Stimulated activated CD8-positive, alpha-beta memory T cell treated with anti-CD3 and anti-CD28 coated beads, Interleukin-7, amount 100 ng/mL, for 4 hours (primary cell): ENCODE results near the gene PLIN3.
A peak's percentile ranks its signal among the peaks of the same experiment; 100 is the strongest.
"Not testable (repeated sequence)": the region's sequence is repeated elsewhere in the genome, so short reads cannot be mapped to it uniquely, and the experiment has no call there.

Source experiments
- DNase-seq, 2 donors: peaks; one replicate each; pipeline ENCODE4 v3.0.0-alpha.2; 2020; ENCODE audit warnings: low read depth in 2 of 2

Gene PLIN3, protein sequence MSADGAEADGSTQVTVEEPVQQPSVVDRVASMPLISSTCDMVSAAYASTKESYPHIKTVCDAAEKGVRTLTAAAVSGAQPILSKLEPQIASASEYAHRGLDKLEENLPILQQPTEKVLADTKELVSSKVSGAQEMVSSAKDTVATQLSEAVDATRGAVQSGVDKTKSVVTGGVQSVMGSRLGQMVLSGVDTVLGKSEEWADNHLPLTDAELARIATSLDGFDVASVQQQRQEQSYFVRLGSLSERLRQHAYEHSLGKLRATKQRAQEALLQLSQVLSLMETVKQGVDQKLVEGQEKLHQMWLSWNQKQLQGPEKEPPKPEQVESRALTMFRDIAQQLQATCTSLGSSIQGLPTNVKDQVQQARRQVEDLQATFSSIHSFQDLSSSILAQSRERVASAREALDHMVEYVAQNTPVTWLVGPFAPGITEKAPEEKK

GRCh38 chr19:4867534-4868285, at the start of gene PLIN3:
TSS of gene PLIN3 (minus strand) at chr19:4867667. CDS start at chr19:4861394, 6,273 bp downstream.
- peak; percentile 81 to 82 for DNase-seq

DNA sequence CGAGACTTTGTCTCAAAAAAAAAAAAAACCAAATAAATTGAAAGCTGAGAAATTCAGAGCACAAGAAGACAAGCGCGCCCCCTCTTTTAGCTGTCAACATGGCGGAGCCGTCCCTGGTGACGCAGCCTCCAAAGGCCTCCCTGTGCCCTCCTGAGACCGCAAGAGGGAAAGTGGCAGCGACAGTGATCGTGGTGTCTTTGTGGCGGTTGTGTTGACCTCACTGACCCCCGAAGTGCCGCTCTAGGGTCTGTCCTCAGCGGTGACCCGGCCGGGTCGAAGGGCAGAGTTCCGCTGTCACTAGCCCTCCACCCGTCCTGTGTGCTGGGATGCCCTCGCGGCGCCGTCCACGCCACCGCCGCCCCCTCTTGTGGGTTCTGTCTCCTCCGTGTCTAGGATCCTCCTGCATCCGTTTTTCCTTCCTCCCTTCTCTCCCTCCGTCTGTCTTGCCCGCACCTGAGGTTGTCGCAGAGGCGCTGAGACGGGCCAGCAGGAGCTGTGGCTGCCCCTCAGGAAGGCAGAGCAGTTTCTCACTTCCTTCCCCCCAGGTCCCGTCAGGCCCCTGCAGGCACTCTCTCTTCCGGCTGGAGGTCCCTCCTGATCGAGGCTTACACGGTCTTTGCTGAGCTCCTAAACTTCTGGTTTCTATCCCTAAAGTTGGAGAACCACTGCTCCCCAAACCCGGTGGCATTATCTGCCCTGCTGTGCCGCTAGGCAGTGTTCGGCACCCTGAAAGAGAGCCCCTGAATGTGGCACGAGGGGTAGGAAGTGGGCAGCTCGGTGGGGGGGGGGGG, 49.0 kb upstream of the PLIN3 start:
- peak in 1 of 2 donors; percentile 38 for DNase-seq

- peak; percentile 69 to 72 for DNase-seq
Measured at GRCh38 chr19:4914736-4915501, 47.5 kb upstream of the PLIN3 start.

- DNase-seq: peak; percentile 12 to 26
Measured at GRCh38 chr19:4913996-4914735, 46.7 kb upstream of the PLIN3 start.

DNA sequence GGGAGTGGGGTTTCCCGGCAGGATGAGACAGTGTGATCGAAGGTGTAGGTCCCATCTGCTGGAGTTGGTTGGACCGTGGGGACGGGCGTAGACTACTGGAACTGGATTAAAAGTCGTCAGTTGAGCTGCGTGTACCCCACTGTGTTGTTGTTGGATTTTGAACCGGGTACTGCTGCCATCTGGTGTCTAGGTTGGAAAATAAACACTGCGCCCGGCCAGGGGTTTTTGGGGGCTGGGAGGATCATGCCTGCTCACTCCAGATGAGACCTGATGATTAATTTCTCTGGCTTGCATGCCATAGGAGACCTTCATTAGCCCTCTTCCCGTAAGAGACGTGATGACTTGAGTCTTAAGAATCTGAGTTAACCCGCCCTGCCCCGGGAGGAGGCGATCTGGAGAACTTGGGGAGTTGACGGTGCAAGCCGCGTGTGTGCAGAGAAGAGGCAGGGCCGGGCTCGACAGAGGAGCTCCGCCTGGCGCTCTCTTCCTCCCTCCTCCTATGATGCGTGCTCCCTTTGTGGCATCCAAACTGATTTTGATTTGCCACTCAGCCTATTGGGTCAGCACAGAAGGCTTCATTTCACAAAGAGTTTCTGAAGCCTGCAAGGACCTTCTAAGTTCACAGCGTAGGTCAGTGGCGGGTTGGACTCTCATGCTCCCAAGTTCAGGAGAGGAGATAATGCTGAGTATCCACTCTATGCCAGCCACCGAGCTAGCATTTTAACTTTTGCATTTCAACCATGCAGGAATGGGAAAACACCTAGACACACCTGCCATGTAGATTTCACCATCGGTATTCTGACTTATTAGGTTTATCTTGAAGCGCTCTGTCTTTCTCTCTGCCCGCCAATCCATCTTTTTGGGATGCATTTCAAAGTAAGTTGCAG, 44.6 kb upstream of the PLIN3 start:
- peak; percentile 48 to 59 for DNase-seq

DNA sequence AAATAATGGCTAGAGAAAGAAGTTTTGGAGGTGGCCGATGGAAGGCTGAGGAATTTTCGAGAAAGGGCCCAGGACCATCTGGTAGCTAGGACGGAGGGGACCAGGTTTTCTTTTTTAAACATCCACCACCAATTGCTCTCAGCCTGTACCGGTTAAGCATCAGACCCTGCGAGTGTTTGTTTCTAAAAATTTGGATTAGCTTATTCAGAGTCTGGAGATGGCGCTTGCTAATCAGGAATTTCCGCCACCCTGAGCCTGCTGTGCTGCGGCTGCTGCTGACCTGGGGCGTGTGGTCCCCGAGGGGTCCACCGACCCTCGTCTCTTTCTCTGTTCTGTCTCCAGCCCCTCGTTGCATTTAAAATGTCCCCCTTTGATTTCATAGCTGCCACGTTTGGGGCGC, 43.8 kb upstream of the PLIN3 start:
- DNase-seq: no peak

- no peak for DNase-seq
Measured at GRCh38 chr19:4910594-4911281, 43.3 kb upstream of the PLIN3 start.

- peak; percentile 83 to 91 for DNase-seq
Measured at GRCh38 chr19:4909897-4910593, 42.6 kb upstream of the PLIN3 start.

- no peak for DNase-seq
Measured at GRCh38 chr19:4909156-4909896, 41.9 kb upstream of the PLIN3 start, which contains the start of gene UHRF1. TSS of gene UHRF1 (plus strand) at chr19:4909501. CDS start at chr19:4910886, 1,385 bp downstream.

DNA sequence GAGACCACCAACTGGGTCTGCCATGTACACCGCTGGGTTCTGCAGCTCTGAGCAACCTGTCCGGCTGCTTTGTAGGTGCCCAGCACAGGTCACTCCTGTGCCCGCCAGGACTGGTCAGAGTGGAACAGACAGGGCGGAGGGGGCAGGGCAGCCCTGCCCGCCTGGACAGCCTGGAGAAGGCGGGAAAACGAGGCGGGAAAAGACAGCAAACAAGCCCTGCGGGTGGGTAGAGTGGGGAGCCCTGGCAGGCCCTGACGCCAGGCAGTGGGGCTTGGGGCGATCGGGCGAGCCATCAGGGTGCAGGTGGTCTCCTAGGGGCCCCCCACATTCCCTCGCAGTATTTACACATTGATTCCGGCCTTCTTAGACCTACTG, 41.3 kb upstream of the PLIN3 start:
- no peak for DNase-seq

GRCh38 chr19:4908360-4908759, 40.9 kb upstream of the PLIN3 start:
- DNase-seq: no peak

- no peak for DNase-seq
Measured at GRCh38 chr19:4906963-4907362, 39.5 kb upstream of the PLIN3 start.

- no peak for DNase-seq
Measured at GRCh38 chr19:4904481-4904880, 37.0 kb upstream of the PLIN3 start.

DNA sequence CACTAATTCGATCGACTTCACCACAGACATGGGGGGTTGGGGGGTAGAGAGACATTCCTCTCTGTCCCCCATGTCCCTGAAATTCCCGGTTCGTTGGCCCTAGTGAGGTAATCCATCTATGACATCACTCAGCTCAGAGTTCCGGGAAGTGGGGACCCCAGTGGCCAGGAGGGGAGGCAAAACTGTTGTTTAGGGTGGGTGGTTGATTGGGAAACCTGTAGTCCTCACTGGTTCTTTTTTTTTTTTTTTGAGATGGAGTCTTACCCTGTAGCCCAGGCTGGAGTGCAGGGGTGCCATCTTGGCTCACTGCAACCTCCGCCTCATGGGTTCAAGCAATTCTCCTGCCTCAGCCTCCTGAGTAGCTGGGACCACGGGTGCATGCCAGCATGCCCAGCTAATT, 35.3 kb upstream of the PLIN3 start, which contains the start of gene ARRDC5:
TSS of gene ARRDC5 (minus strand) at position 101 of the 400 bp plus-strand sequence. CDS start at position 30, 71 bp downstream.
- DNase-seq: no peak

GRCh38 chr19:4900879-4901278, 33.4 kb upstream of the PLIN3 start:
- not testable (repeated sequence) for DNase-seq

- DNase-seq: no peak
Measured at GRCh38 chr19:4897146-4897545, 29.7 kb upstream of the PLIN3 start.

- DNase-seq: no peak
Measured at GRCh38 chr19:4896372-4896771, 28.9 kb upstream of the PLIN3 start.
